Panc1 (cell line): Measurements from ENCODE around the gene TSKU. TPM values are rescaled to one million over a fixed set of nuclear protein-coding genes. Genes with fewer than 3 reads are reported as not detected.

Experiments
- ATAC-seq: fragments of 200-7000 bp; cut with Tn5 transposase; 2 replicates; pipeline ENCODE4 v1.9.1; 2020; ENCODE audit warnings: mild to moderate bottlenecking, moderate library complexity
- BruUV-seq: library from RNA; stranded (reverse); fragments of 400-500 nt; replicated peaks from 2 replicates; lab custom pipeline; 2021; lab: Mats Ljungman, UMichigan
- CTCF ChIA-PET: fragments of 300-600 bp; sonication (Branson Sonifier 250); formaldehyde crosslinking; loops from one replicate; lab custom pipeline; 2022; ENCODE audit warnings: antibody characterized with exemption; lab: Charles Lee
- POLR2A ChIA-PET: fragments of 300-600 bp; sonication (Branson Sonifier 250); formaldehyde crosslinking; loops from one replicate; lab custom pipeline; 2022; ENCODE audit warnings: antibody characterized with exemption; lab: Charles Lee
- DNase-seq: peaks from one replicate; pipeline ENCODE4 v3.0.0-alpha.2; 2010; ENCODE audit warnings: low read depth, low spot score
- H3K27ac ChIP-seq: 2 replicates; pipeline ENCODE4 v1.5.1; 2011; ENCODE audit warnings: mild to moderate bottlenecking, low read length, inconsistent platforms
- H3K27me3 ChIP-seq: fragments of 200-500 bp; sonication (Bioruptor generic); 2 replicates; pipeline ENCODE4 v1.6.0; 2014; ENCODE audit warnings: low read length, inconsistent platforms; ENCODE audit not compliant: control insufficient read depth, insufficient read depth
- H3K36me3 ChIP-seq: fragments of 200-500 bp; sonication (Bioruptor generic); 2 replicates; pipeline ENCODE4 v1.5.1; 2014; ENCODE audit warnings: inconsistent platforms, mild to moderate bottlenecking, low read length, moderate library complexity; ENCODE audit not compliant: control insufficient read depth, insufficient read depth
- H3K4me1 ChIP-seq: 2 replicates; pipeline ENCODE4 v1.5.1; 2011; ENCODE audit warnings: inconsistent platforms, mild to moderate bottlenecking, low read length, moderate library complexity; ENCODE audit not compliant: control insufficient read depth, insufficient read depth
- H3K4me3 ChIP-seq, 2 experiments: 2 replicates each; pipeline ENCODE4 v1.5.1; 2011 to 2012; ENCODE audit warnings: low read depth in 2 of 2, low read length in 2 of 2, mild to moderate bottlenecking in 2 of 2, inconsistent platforms in 1 of 2, moderate library complexity in 1 of 2
- H3K9me3 ChIP-seq: fragments of 200-500 bp; sonication (Bioruptor generic); 2 replicates; pipeline ENCODE4 v1.5.1; 2014; ENCODE audit warnings: low read depth, mild to moderate bottlenecking, inconsistent platforms, low read length, moderate library complexity; ENCODE audit not compliant: control insufficient read depth, insufficient read depth
- CTCF ChIP-seq: fragments of 450-650 bp; IDR thresholded peaks from 2 replicates; pipeline ENCODE4 v1.5.1; 2017; ENCODE audit warnings: mild to moderate bottlenecking
- POLR2AphosphoS5 ChIP-seq: IDR thresholded peaks from 2 replicates; pipeline ENCODE4 v1.6.1; 2012; ENCODE audit warnings: mild to moderate bottlenecking, low read depth, low read length, moderate library complexity
- REST ChIP-seq, 2 experiments: IDR thresholded peaks; 2 replicates each; pipeline ENCODE4 v1.6.1; 2011 to 2012; ENCODE audit warnings: low read depth in 2 of 2, control low read depth in 1 of 2, low read length in 1 of 2, mild to moderate bottlenecking in 1 of 2, moderate library complexity in 1 of 2; ENCODE audit not compliant: insufficient read depth in 1 of 2
- SIN3A ChIP-seq: IDR thresholded peaks from 2 replicates; pipeline ENCODE4 v1.6.1; 2012; ENCODE audit warnings: low read depth, mild to moderate bottlenecking, low read length, moderate library complexity, borderline replicate concordance; ENCODE audit not compliant: insufficient read depth
- TCF7L2 ChIP-seq: IDR thresholded peaks from 2 replicates; pipeline ENCODE4 v1.6.1; 2011; ENCODE audit warnings: mild to moderate bottlenecking, low read depth, low read length, inconsistent platforms
- in situ Hi-C: cut with HindIII; loops from 2 replicates; pipeline ENCODE4 v1.10.0; 2016; ENCODE audit warnings: low sequenced_read_pairs, low pct_unique_long_range_greater_than_20kb
- intact Hi-C: fragments of 100-400 bp; cut with micrococcal nuclease; formaldehyde crosslinking; loops from one replicate; pipeline ENCODE4 v1.10.0; 2022; ENCODE audit not compliant: unreplicated experiment
- total RNA-seq: library from RNA; stranded (reverse); gene quantifications from one replicate; pipeline ENCODE4 v1.2.1, GENCODE V29; 2021; ENCODE audit not compliant: unreplicated experiment

The TSKU gene
- total RNA-seq, 1 experiment from 2014 or later, result 31.4 TPM

- DNase-seq, result no peak
- intact Hi-C loops, result no loop called here
- in situ Hi-C loops, result no loop called here
- POLR2A ChIA-PET, result no interaction called here
- no peak for ATAC-seq
- no peaks in the 10 kb centered on the region for H3K36me3 ChIP-seq
- no peaks in the 10 kb centered on the region for H3K27me3 ChIP-seq
- no peak overlapping the region for H3K4me3 ChIP-seq
- no peak for TF ChIP-seq CTCF
- no peak for TF ChIP-seq SIN3A
- no peak for TF ChIP-seq POLR2AphosphoS5
- TF ChIP-seq REST (IDR thresholded peaks at IDR 0.05; ENCODE audit: insufficient read depth in 1 of 2, low read depth in 2 of 2, low read length in 1 of 2), result no peak
- no peak for TF ChIP-seq TCF7L2
- CTCF ChIA-PET, result no interaction called here
- BruUV-seq, result no TSS peak
- H3K9me3 ChIP-seq, result peaks cover 16% of the 10 kb centered on the region; the same call in 1 of the 2 replicates
- no peak overlapping the region for H3K27ac ChIP-seq
- peaks cover 8% of the 10 kb centered on the region; the same call in 1 of the 2 replicates for H3K4me1 ChIP-seq
Measured at GRCh38 chr11:76776472-76776871, 6.7 kb upstream of the TSKU start.

GRCh38 chr11:76777305-76777704, 5.9 kb upstream of the TSKU start:
- intact Hi-C loops (no loop called here), in situ Hi-C loops (no loop called here)
- H3K9me3 ChIP-seq, result peaks cover 16% of the 10 kb centered on the region; the same call in 1 of the 2 replicates
- peaks cover 4% of the 10 kb centered on the region; the same call in 1 of the 2 replicates for H3K4me1 ChIP-seq
- ChIA-PET POLR2A (no interaction called here), CTCF (no interaction called here)
- DNase-seq (no peak), ATAC-seq (no peak)
- H3K27me3 ChIP-seq, result no peaks in the 10 kb centered on the region
- no peak overlapping the region for H3K4me3 ChIP-seq
- no peaks in the 10 kb centered on the region; the same call in 1 of the 2 replicates for H3K36me3 ChIP-seq
- TF ChIP-seq TCF7L2 (no peak), CTCF (no peak), REST (IDR thresholded peaks at IDR 0.05; ENCODE audit: insufficient read depth in 1 of 2, low read depth in 2 of 2, low read length in 1 of 2) (no peak), SIN3A (no peak), POLR2AphosphoS5 (no peak)
- no TSS peak for BruUV-seq
- H3K27ac ChIP-seq, result no peak overlapping the region
